Measurements from ENCODE around the gene MEGF11. TPM values are rescaled to one million over a fixed set of nuclear protein-coding genes. Genes with fewer than 3 reads are reported as not detected.

MEGF11 gene
- total RNA-seq, 4 donors from 2014 or later = 0.23 to 0.33 TPM; not detected in 2

DNA sequence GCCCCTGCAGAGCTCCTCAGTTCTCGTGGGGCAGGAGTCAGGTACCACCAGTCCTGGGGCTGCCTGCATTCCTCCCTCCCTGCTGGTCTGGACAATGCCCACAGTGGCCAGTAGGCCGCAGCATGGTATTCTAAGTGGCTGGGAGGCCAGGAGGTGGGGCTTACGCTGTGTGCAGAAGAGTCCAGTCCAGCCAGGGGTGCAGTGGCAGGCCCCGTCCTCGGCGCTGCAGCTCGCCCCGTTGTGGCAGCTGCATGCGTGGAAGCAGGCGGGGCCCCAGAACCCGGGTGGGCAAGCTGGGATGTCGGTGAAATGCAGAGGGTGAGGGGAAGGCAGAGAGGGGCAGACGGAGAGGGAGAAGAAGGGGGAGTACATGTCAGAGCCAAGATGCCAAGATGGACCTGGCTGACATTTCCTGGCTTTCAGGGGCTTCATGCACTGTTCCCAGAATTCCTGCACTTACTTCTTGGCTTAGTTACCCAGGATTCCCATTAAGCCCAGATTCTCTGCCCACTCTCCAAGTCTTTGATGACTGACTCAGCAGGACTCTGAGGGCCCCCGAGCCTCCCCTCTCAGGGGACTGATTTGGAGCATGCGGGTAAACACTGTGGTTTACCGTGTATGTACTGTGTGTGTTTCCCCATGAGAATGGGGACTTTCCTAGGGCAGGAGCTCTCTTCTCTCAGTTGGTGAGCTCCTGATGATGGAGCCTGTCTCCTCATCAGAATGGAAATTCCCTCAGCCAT, 336.7 kb downstream of the MEGF11 start:
- no peak for DNase-seq (ENCODE audit: extremely low spot score)
- Histone ChIP-seq H3K27me3 (no peaks in the 10 kb centered on the region), H3K27ac (replicated peaks in 1 of 4) (no peak overlapping the region), H3K4me1 (peaks cover 0 to 12% (median 10%) of the 10 kb centered on the region in 4 donors), H3K4me3 (no peak overlapping the region), H3K36me3 (peaks cover 0 to 27% (median 11%) of the 10 kb centered on the region in 4 donors), H3K9me3 (no peaks in the 10 kb centered on the region)
- WGBS = 25% methylated on average over 11 of the region's 16 CpGs
- TF ChIP-seq EP300 (IDR thresholded peaks at IDR 0.05) (no peak), POLR2A (IDR thresholded peaks at IDR 0.05; ENCODE audit: low read depth) (no peak), POLR2AphosphoS5 (IDR thresholded peaks at IDR 0.05) (no peak)
- TF ChIP-seq, protein P1, sequence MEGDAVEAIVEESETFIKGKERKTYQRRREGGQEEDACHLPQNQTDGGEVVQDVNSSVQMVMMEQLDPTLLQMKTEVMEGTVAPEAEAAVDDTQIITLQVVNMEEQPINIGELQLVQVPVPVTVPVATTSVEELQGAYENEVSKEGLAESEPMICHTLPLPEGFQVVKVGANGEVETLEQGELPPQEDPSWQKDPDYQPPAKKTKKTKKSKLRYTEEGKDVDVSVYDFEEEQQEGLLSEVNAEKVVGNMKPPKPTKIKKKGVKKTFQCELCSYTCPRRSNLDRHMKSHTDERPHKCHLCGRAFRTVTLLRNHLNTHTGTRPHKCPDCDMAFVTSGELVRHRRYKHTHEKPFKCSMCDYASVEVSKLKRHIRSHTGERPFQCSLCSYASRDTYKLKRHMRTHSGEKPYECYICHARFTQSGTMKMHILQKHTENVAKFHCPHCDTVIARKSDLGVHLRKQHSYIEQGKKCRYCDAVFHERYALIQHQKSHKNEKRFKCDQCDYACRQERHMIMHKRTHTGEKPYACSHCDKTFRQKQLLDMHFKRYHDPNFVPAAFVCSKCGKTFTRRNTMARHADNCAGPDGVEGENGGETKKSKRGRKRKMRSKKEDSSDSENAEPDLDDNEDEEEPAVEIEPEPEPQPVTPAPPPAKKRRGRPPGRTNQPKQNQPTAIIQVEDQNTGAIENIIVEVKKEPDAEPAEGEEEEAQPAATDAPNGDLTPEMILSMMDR (IDR thresholded peaks at IDR 0.05) = peak; percentile 36 to 59 (median 45)
- intact Hi-C loops (cut with DNase I) = no loop called here

DNA sequence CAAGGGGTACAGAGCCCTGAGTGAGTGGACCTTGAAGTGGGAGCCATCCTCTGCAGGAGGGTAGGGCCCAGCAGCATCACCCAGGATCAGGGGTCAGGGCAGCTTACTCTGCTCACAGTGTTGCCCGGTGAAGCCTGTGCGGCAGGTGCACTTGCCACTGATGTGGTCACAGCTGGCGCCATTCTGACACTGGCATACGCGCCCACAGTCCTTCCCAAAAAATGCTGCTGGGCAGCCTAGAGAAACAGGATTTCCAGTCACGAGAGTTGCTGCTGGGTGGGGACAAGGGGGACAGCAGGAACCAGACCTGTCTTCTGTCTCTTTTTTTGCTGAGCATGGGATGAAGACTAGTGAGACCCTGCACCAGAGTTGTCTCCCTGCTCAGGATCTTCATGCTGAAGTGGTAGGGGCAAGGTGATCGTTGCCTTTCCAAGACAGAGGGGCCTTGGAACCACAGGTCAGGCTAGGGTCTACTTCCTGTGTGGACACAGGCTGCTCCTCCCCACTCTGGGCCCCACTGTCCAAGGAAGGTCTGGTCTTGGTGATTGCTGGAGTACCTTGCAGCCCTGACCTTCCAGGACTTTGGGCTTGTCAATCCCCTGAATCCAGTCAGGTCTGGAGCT, 337.4 kb downstream of the MEGF11 start:
- no peak overlapping the region for H3K27ac ChIP-seq (replicated peaks in 1 of 4)
- WGBS = 88% methylated on average over 6 of the region's 7 CpGs
- peaks cover 0 to 12% (median 10%) of the 10 kb centered on the region in 4 donors for H3K4me1 ChIP-seq
- no peaks in the 10 kb centered on the region for H3K27me3 ChIP-seq
- no peak overlapping the region for H3K4me3 ChIP-seq
- no peak for DNase-seq (ENCODE audit: extremely low spot score)
- H3K9me3 ChIP-seq = no peaks in the 10 kb centered on the region
- peaks cover 0 to 34% (median 17%) of the 10 kb centered on the region in 4 donors for H3K36me3 ChIP-seq
- intact Hi-C loops (cut with DNase I) = no loop called here
- TF ChIP-seq, protein P1 (IDR thresholded peaks at IDR 0.05) = no peak
- TF ChIP-seq POLR2A (IDR thresholded peaks at IDR 0.05; ENCODE audit: low read depth) (no peak), POLR2AphosphoS5 (IDR thresholded peaks at IDR 0.05) (no peak), EP300 (IDR thresholded peaks at IDR 0.05) (no peak)

DNA sequence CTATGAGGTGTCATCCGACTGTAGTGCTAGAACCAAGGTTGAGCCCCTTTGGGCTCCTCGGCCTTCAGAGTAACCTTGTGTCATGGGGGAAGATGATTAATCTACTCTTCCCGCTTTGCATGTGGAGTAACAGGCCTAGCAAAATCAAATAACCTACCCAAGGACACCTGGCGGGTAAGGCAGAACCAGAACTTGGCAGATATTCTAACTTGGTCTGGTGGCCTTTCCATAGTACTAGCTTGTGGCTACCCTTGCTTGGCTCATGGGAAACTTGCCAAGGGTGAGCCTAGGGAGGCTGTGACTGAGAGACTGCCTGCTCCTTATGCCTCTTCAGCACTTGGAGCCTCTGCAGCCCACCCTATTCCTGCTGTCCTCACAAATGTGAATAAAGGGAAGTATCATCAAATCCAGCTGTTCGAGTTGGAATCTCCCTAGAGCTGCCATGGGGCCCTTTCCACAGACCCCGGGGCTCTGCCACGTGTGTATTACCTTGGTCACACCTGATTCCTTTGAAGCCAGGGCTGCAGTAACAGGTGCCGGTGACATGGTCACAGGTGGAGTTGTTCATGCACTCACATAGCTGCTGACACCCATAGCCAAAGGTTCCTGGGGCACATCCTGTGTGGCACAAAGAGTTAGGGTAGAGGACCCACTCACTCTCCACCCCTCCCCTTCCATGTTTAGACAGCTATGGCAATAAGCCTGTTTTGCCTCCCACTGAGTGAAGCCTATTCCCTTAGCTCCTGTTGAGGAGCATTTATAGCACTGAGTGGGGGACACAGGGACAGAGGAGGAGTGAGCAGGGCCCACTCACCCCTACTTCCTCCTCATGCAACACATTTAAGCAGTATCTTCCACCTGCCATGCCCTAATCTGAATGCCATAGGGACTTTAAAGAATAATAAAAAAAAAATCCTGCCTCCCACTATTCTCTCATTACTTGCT, 338.3 kb downstream of the MEGF11 start:
- Histone ChIP-seq H3K4me3 (no peak overlapping the region), H3K27ac (replicated peaks in 1 of 4) (no peak overlapping the region), H3K36me3 (peaks cover 0 to 43% (median 23%) of the 10 kb centered on the region in 4 donors), H3K4me1 (peaks cover 0 to 12% (median 10%) of the 10 kb centered on the region in 4 donors), H3K9me3 (no peaks in the 10 kb centered on the region), H3K27me3 (no peaks in the 10 kb centered on the region)
- DNase-seq (ENCODE audit: extremely low spot score) = no peak
- 93% methylated on average over 7 of the region's 8 CpGs for WGBS
- TF ChIP-seq, protein P1 (IDR thresholded peaks at IDR 0.05) = no peak
- TF ChIP-seq EP300 (IDR thresholded peaks at IDR 0.05) (no peak), POLR2AphosphoS5 (IDR thresholded peaks at IDR 0.05) (no peak), POLR2A (IDR thresholded peaks at IDR 0.05; ENCODE audit: low read depth) (no peak)
- intact Hi-C loops (cut with DNase I) = no loop called here

DNA sequence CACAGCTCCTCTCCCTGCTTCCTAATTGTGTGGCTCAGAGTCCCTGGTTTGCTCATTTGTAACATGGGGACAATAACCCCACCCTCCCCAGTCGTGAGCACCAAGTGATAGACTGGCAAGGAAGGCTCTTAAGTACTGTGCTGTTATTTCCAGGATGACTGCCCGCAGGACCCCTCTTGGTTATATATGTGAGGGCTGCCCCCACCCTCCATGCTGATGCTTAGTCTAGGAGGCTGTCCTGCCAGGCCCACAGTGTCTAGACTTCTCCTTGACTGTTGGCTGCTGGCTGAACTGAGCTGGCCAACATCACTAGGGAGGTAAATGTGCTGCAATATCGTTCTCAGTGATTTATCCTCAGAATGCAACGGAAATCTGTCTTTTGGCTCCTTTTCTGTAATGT, 339.2 kb downstream of the MEGF11 start:
- no peak overlapping the region for H3K27ac ChIP-seq (replicated peaks in 1 of 4)
- no peak for DNase-seq (ENCODE audit: extremely low spot score)
- no peak overlapping the region for H3K4me3 ChIP-seq
- intact Hi-C loops (cut with DNase I) = no loop called here
- no peaks in the 10 kb centered on the region for H3K27me3 ChIP-seq
- H3K9me3 ChIP-seq = no peaks in the 10 kb centered on the region
- H3K4me1 ChIP-seq = peaks cover 0 to 12% (median 10%) of the 10 kb centered on the region in 4 donors
- TF ChIP-seq, protein P1 (IDR thresholded peaks at IDR 0.05) = no peak
- WGBS = 64% methylated on average over 4 of the region's 4 CpGs
- peaks cover 0 to 52% (median 31%) of the 10 kb centered on the region in 4 donors for H3K36me3 ChIP-seq
